Measurements from ENCODE around the gene ID4. TPM values are rescaled to one million over a fixed set of nuclear protein-coding genes. Genes with fewer than 3 reads are reported as not detected.

ID4 gene
- total RNA-seq, 1 experiment from 2014 or later = 0.10 TPM

GRCh38 chr6:19855536-19855935, 18.4 kb downstream of the ID4 start:
- Histone ChIP-seq H3K9me3 (ENCODE audit: control insufficient read depth in 1 of 2, insufficient read depth in 1 of 2, low read depth in 1 of 2, low read length in 2 of 2) (no peaks in the 10 kb centered on the region), H3K27ac (ENCODE audit: low read depth, low read length) (no peak overlapping the region), H4K20me1 (ENCODE audit: insufficient read depth) (no peaks in the 10 kb centered on the region), H2AFZ (ENCODE audit: low read depth, low read length, poor library complexity, severe bottlenecking) (no peak overlapping the region), H3K9me2 (ENCODE audit: insufficient read depth) (no peaks in the 10 kb centered on the region), H3K4me2 (ENCODE audit: low read length) (no peak overlapping the region), H3K27me3 (ENCODE audit: insufficient read depth, low read length) (no peaks in the 10 kb centered on the region), H3K79me2 (ENCODE audit: insufficient read depth, low read length) (no peaks in the 10 kb centered on the region), H3K36me3 (ENCODE audit: control insufficient read depth in 1 of 2, insufficient read depth in 2 of 2, low read length in 2 of 2) (no peaks in the 10 kb centered on the region), H3K9ac (ENCODE audit: low read length) (no peak overlapping the region), H3K4me1 (ENCODE audit: control insufficient read depth in 1 of 2, insufficient read depth in 2 of 2, low read length in 2 of 2) (peaks cover 8 to 10% of the 10 kb centered on the region in 2 experiments; a peak in 3 of 4 replicates), H3K4me3 (replicated peaks in 1 of 2; ENCODE audit: low read depth in 1 of 2, low read length in 2 of 2) (no peak overlapping the region)
- CTCF ChIA-PET = no interaction called here
- POLR2A ChIA-PET = no interaction called here
- intact Hi-C loops (cut with micrococcal nuclease) = no loop called here
- ATAC-seq (no peak), DNase-seq (ENCODE audit: low read depth, low spot score) (no peak)
- no TSS peak for BruUV-seq (replicated peaks)
- TF ChIP-seq SRF (IDR thresholded peaks at IDR 0.05; ENCODE audit: low read depth) = no peak
- no peak for TF ChIP-seq ZNF274 (IDR thresholded peaks at IDR 0.05; ENCODE audit: low read depth, low read length)
- no peak for TF ChIP-seq ZBTB33 (IDR thresholded peaks at IDR 0.05; ENCODE audit: extremely low read depth, insufficient replicate concordance, low read length)
- no peak for TF ChIP-seq EGR1 (IDR thresholded peaks at IDR 0.05; ENCODE audit: low read depth)
- TF ChIP-seq CTCF (IDR thresholded peaks at IDR 0.05 in 2 of 3, conservative IDR thresholded peaks at IDR 0.05 in 1 of 3; ENCODE audit: borderline replicate concordance in 1 of 3, insufficient read depth in 1 of 3, low read depth in 2 of 3, low read length in 2 of 3) = no peak
- TF ChIP-seq TCF7L2 (IDR thresholded peaks at IDR 0.05; ENCODE audit: borderline replicate concordance, extremely low read depth, insufficient read depth, insufficient read length) = no peak
- TF ChIP-seq ATF3 (IDR thresholded peaks at IDR 0.05) = no peak
- no peak for TF ChIP-seq EZH2 (IDR thresholded peaks at IDR 0.05)
- RAD21 ChIA-PET (ENCODE audit: low non-redundant PET in 1 of 2, low total read pairs in 2 of 2, uncharacterized antibody in 2 of 2, unreplicated experiment in 2 of 2) = no interaction called here

All from HCT116 (cell line).